ENCODE results near the gene KCP. TPM values are rescaled to one million over a fixed set of nuclear protein-coding genes. Genes with fewer than 3 reads are reported as not detected.

KCP gene
- total and polyA plus RNA-seq, 10 of the 15 experiments (the other 5 are each of a cell fraction or from before 2014, with no cell fraction given) = 0.05 to 7.8 (median 2.5) TPM

GRCh38 chr7:128833148-128833945, 77.2 kb downstream of the KCP start:
- CTCF ChIA-PET = interaction anchor here (0.6 kb wide), 1 partner anchor 463 kb away, joined by 3 read pairs; no protein-coding TSS in a partner anchor
- SMC1A ChIA-PET (ENCODE audit: uncharacterized antibody, unreplicated experiment) = no interaction called here
- intact Hi-C loops (cut with micrococcal nuclease; ENCODE audit: unreplicated experiment) = no loop called here
- Histone ChIP-seq H2AFZ (ENCODE audit: control insufficient read depth, low read depth, low read length) (no peak overlapping the region), H3K4me2 (ENCODE audit: control insufficient read depth, insufficient read depth) (no peak overlapping the region), H3K27me3 (replicated peaks in 1 of 2; ENCODE audit: control insufficient read depth in 2 of 2, insufficient read depth in 2 of 2, low read length in 1 of 2) (peaks cover 11 to 12% of the 10 kb centered on the region in 2 experiments), H3K79me2 (ENCODE audit: control insufficient read depth, insufficient read depth, low read length) (no peaks in the 10 kb centered on the region), H3K4me3 (no peak overlapping the region), H3K9me3 (replicated peaks; ENCODE audit: control insufficient read depth, insufficient read depth, low read length) (no peaks in the 10 kb centered on the region), H3K27ac (ENCODE audit: control insufficient read depth, insufficient read depth) (no peak overlapping the region), H3K36me3 (ENCODE audit: control insufficient read depth in 2 of 2, insufficient read depth in 2 of 2, low read length in 1 of 2) (no peaks in the 10 kb centered on the region), H4K20me1 (ENCODE audit: control insufficient read depth, insufficient read depth) (no peaks in the 10 kb centered on the region), H3K9ac (ENCODE audit: control insufficient read depth, insufficient read depth, low read length) (no peak overlapping the region), H3K4me1 (ENCODE audit: control insufficient read depth, insufficient read depth, low read length) (peaks cover 8% of the 10 kb centered on the region)
- 23% methylated on average over 10 of the region's 13 CpGs for WGBS (ENCODE audit: insufficient coverage, insufficient replicate concordance, low lambda C conversion rate, missing lambda C conversion rate)
- POLR2A ChIA-PET = no interaction called here
- DNase-seq (ENCODE audit: low read depth, low spot score) = no peak
- no peak for FAIRE-seq
- TF ChIP-seq IRF3 (IDR thresholded peaks at IDR 0.05) = no peak
- BruUV-seq (replicated peaks) = no TSS peak
- no peak for ATAC-seq
- RAD21 ChIA-PET (ENCODE audit: unreplicated experiment) = interaction anchor here (1.0 to 1.4 kb wide), 2 partner anchors 51 to 381 kb away, joined by 4 read pairs; no protein-coding TSS in a partner anchor
- in situ Hi-C loops (cut with MboI) = no loop called here

GRCh38 chr7:128832880-128833147, 77.7 kb downstream of the KCP start:
- ATAC-seq (no peak), DNase-seq (ENCODE audit: low read depth, low spot score) (no peak), FAIRE-seq (no peak)
- H2AFZ ChIP-seq (ENCODE audit: control insufficient read depth, low read depth, low read length) = no peak overlapping the region
- H3K27me3 ChIP-seq (replicated peaks in 1 of 2; ENCODE audit: control insufficient read depth in 2 of 2, insufficient read depth in 2 of 2, low read length in 1 of 2) = peaks cover 11 to 13% of the 10 kb centered on the region in 2 experiments
- no peaks in the 10 kb centered on the region for H3K9me3 ChIP-seq (replicated peaks; ENCODE audit: control insufficient read depth, insufficient read depth, low read length)
- no TSS peak for BruUV-seq (replicated peaks)
- no peak overlapping the region for H3K27ac ChIP-seq (ENCODE audit: control insufficient read depth, insufficient read depth)
- ChIA-PET SMC1A (ENCODE audit: uncharacterized antibody, unreplicated experiment) (no interaction called here), CTCF (interaction anchor here (0.7 kb wide), 1 partner anchor 9 kb away, joined by 3 read pairs; no protein-coding TSS in a partner anchor), RAD21 (ENCODE audit: unreplicated experiment) (interaction anchor here (1.0 to 1.4 kb wide), 2 partner anchors 51 to 381 kb away, joined by 4 read pairs; no protein-coding TSS in a partner anchor), POLR2A (no interaction called here)
- H3K36me3 ChIP-seq (ENCODE audit: control insufficient read depth in 2 of 2, insufficient read depth in 2 of 2, low read length in 1 of 2) = no peaks in the 10 kb centered on the region
- no peak overlapping the region for H3K4me3 ChIP-seq
- peaks cover 8% of the 10 kb centered on the region for H3K4me1 ChIP-seq (ENCODE audit: control insufficient read depth, insufficient read depth, low read length)
- no peak overlapping the region for H3K9ac ChIP-seq (ENCODE audit: control insufficient read depth, insufficient read depth, low read length)
- H4K20me1 ChIP-seq (ENCODE audit: control insufficient read depth, insufficient read depth) = no peaks in the 10 kb centered on the region
- in situ Hi-C loops (cut with MboI) (no loop called here), intact Hi-C loops (cut with micrococcal nuclease; ENCODE audit: unreplicated experiment) (no loop called here)
- H3K79me2 ChIP-seq (ENCODE audit: control insufficient read depth, insufficient read depth, low read length) = no peaks in the 10 kb centered on the region
- WGBS (ENCODE audit: insufficient coverage, insufficient replicate concordance, low lambda C conversion rate, missing lambda C conversion rate) = 10% methylated on average over 2 of the region's 2 CpGs
- no peak overlapping the region for H3K4me2 ChIP-seq (ENCODE audit: control insufficient read depth, insufficient read depth)
- no peak for TF ChIP-seq POLR2AphosphoS2 (IDR thresholded peaks at IDR 0.05; ENCODE audit: low read depth, low read length)
- TF ChIP-seq, protein P1, sequence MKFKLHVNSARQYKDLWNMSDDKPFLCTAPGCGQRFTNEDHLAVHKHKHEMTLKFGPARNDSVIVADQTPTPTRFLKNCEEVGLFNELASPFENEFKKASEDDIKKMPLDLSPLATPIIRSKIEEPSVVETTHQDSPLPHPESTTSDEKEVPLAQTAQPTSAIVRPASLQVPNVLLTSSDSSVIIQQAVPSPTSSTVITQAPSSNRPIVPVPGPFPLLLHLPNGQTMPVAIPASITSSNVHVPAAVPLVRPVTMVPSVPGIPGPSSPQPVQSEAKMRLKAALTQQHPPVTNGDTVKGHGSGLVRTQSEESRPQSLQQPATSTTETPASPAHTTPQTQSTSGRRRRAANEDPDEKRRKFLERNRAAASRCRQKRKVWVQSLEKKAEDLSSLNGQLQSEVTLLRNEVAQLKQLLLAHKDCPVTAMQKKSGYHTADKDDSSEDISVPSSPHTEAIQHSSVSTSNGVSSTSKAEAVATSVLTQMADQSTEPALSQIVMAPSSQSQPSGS (IDR thresholded peaks at IDR 0.05; ENCODE audit: low read length) = no peak
- TF ChIP-seq, protein P2, sequence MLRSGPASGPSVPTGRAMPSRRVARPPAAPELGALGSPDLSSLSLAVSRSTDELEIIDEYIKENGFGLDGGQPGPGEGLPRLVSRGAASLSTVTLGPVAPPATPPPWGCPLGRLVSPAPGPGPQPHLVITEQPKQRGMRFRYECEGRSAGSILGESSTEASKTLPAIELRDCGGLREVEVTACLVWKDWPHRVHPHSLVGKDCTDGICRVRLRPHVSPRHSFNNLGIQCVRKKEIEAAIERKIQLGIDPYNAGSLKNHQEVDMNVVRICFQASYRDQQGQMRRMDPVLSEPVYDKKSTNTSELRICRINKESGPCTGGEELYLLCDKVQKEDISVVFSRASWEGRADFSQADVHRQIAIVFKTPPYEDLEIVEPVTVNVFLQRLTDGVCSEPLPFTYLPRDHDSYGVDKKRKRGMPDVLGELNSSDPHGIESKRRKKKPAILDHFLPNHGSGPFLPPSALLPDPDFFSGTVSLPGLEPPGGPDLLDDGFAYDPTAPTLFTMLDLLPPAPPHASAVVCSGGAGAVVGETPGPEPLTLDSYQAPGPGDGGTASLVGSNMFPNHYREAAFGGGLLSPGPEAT (IDR thresholded peaks at IDR 0.05; ENCODE audit: low read depth) = no peak
- TF ChIP-seq TCF7 (IDR thresholded peaks at IDR 0.05; ENCODE audit: borderline replicate concordance) = no peak
- no peak for TF ChIP-seq MYC (IDR thresholded peaks at IDR 0.05; ENCODE audit: insufficient read depth, insufficient read length, insufficient replicate concordance, low read length, severe bottlenecking)
- TF ChIP-seq EED (IDR thresholded peaks at IDR 0.05; ENCODE audit: low read depth) = no peak
- TF ChIP-seq BMI1 (IDR thresholded peaks at IDR 0.05; ENCODE audit: borderline replicate concordance) = no peak
- TF ChIP-seq, protein P3, sequence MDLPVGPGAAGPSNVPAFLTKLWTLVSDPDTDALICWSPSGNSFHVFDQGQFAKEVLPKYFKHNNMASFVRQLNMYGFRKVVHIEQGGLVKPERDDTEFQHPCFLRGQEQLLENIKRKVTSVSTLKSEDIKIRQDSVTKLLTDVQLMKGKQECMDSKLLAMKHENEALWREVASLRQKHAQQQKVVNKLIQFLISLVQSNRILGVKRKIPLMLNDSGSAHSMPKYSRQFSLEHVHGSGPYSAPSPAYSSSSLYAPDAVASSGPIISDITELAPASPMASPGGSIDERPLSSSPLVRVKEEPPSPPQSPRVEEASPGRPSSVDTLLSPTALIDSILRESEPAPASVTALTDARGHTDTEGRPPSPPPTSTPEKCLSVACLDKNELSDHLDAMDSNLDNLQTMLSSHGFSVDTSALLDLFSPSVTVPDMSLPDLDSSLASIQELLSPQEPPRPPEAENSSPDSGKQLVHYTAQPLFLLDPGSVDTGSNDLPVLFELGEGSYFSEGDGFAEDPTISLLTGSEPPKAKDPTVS (IDR thresholded peaks at IDR 0.05; ENCODE audit: low read depth, low read length) = no peak

Data from GM12878 (cell line).